GM19452 (cell line): ENCODE data around the gene GAB2.
"Not testable (repeated sequence)": the region's sequence is repeated elsewhere in the genome, so short reads cannot be mapped to it uniquely, and the experiment has no call there.

Experiments
- ATAC-seq: cut with Tn5 transposase; IDR thresholded peaks from one replicate; pipeline ENCODE4 v1.9.1; 2021; ENCODE audit not compliant: unreplicated experiment

GAB2 gene

GRCh38 chr11:78417175-78417887 is at the start of gene GAB2:
TSS of gene GAB2 (minus strand) at chr11:78417820. CDS start at chr11:78417720, 100 bp downstream.
- peak; percentile 7 for ATAC-seq

GRCh38 chr11:78467370-78467769 is 49.8 kb upstream of the GAB2 start:
- no peak for ATAC-seq

- ATAC-seq, result peak; percentile 99
Measured at GRCh38 chr11:78465169-78465942, 47.7 kb upstream of the GAB2 start.

- not testable (repeated sequence) for ATAC-seq
Measured at GRCh38 chr11:78464787-78465168, 47.2 kb upstream of the GAB2 start.

GRCh38 chr11:78460471-78460870 is 42.9 kb upstream of the GAB2 start:
- ATAC-seq, result no peak

- ATAC-seq, result no peak
Measured at GRCh38 chr11:78459738-78460137, 42.1 kb upstream of the GAB2 start.

- no peak for ATAC-seq
Measured at GRCh38 chr11:78457448-78457847, 39.8 kb upstream of the GAB2 start.

- no peak for ATAC-seq
Measured at GRCh38 chr11:78453140-78453935, 35.7 kb upstream of the GAB2 start.

- ATAC-seq, result no peak
Measured at GRCh38 chr11:78451371-78452150, 33.9 kb upstream of the GAB2 start.

- no peak for ATAC-seq
Measured at GRCh38 chr11:78450866-78451265, 33.2 kb upstream of the GAB2 start.

GRCh38 chr11:78449866-78450265 is 32.2 kb upstream of the GAB2 start:
- no peak for ATAC-seq

GRCh38 chr11:78446210-78446609 is 28.6 kb upstream of the GAB2 start:
- ATAC-seq, result no peak

- ATAC-seq, result no peak
Measured at GRCh38 chr11:78444726-78445125, 27.1 kb upstream of the GAB2 start.

GRCh38 chr11:78441956-78442355 is 24.3 kb upstream of the GAB2 start:
- no peak for ATAC-seq

- ATAC-seq, result peak; percentile 92
Measured at GRCh38 chr11:78438298-78438975, 20.8 kb upstream of the GAB2 start.

GRCh38 chr11:78432956-78433355 is 15.3 kb upstream of the GAB2 start:
- no peak for ATAC-seq

- ATAC-seq, result no peak
Measured at GRCh38 chr11:78432058-78432515, 14.5 kb upstream of the GAB2 start.

GRCh38 chr11:78429660-78430059 is 12.0 kb upstream of the GAB2 start:
- ATAC-seq, result no peak

GRCh38 chr11:78429209-78429608 is 11.6 kb upstream of the GAB2 start:
- no peak for ATAC-seq

- ATAC-seq, result no peak
Measured at GRCh38 chr11:78428773-78429172, 11.2 kb upstream of the GAB2 start.
